Measurements from ENCODE around the gene SLC25A22.

DNA sequence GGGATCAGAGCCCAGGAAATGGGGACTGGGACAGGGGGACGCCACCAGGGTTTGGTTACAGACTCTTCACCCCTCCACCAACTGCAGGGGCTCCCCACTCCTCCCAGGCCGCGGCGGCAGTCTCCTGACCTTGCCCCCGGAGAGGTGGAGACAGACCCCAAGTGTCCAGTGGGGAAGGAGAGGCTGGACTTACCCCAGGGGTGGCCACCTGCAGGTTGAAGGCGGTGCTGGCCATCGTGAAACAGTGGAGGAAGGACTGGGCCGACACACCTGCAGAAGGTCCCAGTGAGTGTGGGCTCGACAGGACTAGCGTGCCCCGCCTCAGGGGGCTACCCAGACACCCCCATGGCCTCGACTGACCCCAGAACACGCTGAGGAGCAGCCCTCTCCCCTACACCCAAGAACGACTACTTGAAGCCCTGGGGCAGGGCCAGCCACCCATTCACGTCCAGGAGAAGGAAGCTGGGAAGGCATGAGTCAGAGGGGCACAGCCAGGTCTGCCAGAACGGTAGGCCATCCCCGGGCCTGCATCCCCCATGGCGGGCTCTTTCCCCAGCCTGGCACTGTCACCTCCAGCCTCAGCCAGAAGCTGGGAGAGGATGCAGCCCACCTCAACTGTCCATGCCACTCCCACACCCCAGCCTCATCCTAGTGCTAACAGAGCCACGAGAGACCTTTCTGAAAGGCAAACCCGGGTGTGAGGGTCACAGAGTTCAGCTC lies 23.0 kb downstream of the SLC25A22 start:
- TF ChIP-seq, protein P1, sequence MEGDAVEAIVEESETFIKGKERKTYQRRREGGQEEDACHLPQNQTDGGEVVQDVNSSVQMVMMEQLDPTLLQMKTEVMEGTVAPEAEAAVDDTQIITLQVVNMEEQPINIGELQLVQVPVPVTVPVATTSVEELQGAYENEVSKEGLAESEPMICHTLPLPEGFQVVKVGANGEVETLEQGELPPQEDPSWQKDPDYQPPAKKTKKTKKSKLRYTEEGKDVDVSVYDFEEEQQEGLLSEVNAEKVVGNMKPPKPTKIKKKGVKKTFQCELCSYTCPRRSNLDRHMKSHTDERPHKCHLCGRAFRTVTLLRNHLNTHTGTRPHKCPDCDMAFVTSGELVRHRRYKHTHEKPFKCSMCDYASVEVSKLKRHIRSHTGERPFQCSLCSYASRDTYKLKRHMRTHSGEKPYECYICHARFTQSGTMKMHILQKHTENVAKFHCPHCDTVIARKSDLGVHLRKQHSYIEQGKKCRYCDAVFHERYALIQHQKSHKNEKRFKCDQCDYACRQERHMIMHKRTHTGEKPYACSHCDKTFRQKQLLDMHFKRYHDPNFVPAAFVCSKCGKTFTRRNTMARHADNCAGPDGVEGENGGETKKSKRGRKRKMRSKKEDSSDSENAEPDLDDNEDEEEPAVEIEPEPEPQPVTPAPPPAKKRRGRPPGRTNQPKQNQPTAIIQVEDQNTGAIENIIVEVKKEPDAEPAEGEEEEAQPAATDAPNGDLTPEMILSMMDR (IDR thresholded peaks at IDR 0.05; ENCODE audit: low read depth, low read length), result no peak
- TF ChIP-seq POLR2A (IDR thresholded peaks at IDR 0.05; ENCODE audit: extremely low read depth, insufficient read length) (no peak), MYC (IDR thresholded peaks at IDR 0.05; ENCODE audit: low read depth, low read length) (no peak)
- TF ChIP-seq, protein P2, sequence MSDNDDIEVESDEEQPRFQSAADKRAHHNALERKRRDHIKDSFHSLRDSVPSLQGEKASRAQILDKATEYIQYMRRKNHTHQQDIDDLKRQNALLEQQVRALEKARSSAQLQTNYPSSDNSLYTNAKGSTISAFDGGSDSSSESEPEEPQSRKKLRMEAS (IDR thresholded peaks at IDR 0.05; ENCODE audit: low read depth, low read length), result no peak
